Glutamatergic neuron (in vitro differentiated cells): ENCODE data around the gene TCP10L. TPM values are rescaled to one million over a fixed set of nuclear protein-coding genes. Genes with fewer than 3 reads are reported as not detected.

ENCODE experiments used
- DNase-seq: peaks from one replicate; pipeline ENCODE4 v3.0.0; 2022
- H3K27ac Mint-ChIP-seq: one replicate; pipeline ENCODE4 v1.8.0; 2020; ENCODE audit warnings: mild to moderate bottlenecking, mixed read lengths, inconsistent platforms; ENCODE audit not compliant: unreplicated experiment
- H3K27me3 Mint-ChIP-seq: one replicate; pipeline ENCODE4 v1.8.0; 2020; ENCODE audit warnings: mild to moderate bottlenecking, moderate library complexity, mixed read lengths, inconsistent platforms; ENCODE audit not compliant: unreplicated experiment
- H3K36me3 Mint-ChIP-seq: one replicate; pipeline ENCODE4 v1.8.0; 2020; ENCODE audit warnings: mild to moderate bottlenecking, mixed read lengths, inconsistent platforms; ENCODE audit not compliant: unreplicated experiment
- H3K4me1 Mint-ChIP-seq: one replicate; pipeline ENCODE4 v1.8.0; 2020; ENCODE audit warnings: mild to moderate bottlenecking, low read depth, mixed read lengths, inconsistent platforms; ENCODE audit not compliant: unreplicated experiment
- H3K4me3 Mint-ChIP-seq: one replicate; pipeline ENCODE4 v1.8.0; 2020; ENCODE audit warnings: mild to moderate bottlenecking, mixed read lengths, inconsistent platforms; ENCODE audit not compliant: unreplicated experiment
- H3K9me3 Mint-ChIP-seq: one replicate; pipeline ENCODE4 v1.8.0; 2020; ENCODE audit warnings: mild to moderate bottlenecking, moderate library complexity, mixed read lengths, inconsistent platforms; ENCODE audit not compliant: unreplicated experiment
- CTCF ChIP-seq: fragments of 200-600 bp; sonication (generic); IDR thresholded peaks from one replicate; pipeline ENCODE4 v1.5.0; 2021; ENCODE audit not compliant: partially characterized antibody, unreplicated experiment
- total RNA-seq: library from RNA; stranded (reverse); fragmentation: NEBNext Ultra II Directional; extraction: Animal tissue kit (Norgen Biotek cat#: 25700); gene quantifications from one replicate; pipeline ENCODE4 v1.2.1, GENCODE V29; 2021; ENCODE audit not compliant: unreplicated experiment

Gene TCP10L
- total RNA-seq, 1 donor from 2014 or later, result 31.0 TPM

GRCh38 chr21:32587651-32588050, 2.3 kb upstream of the TCP10L start:
- no peak overlapping the region for H3K27ac Mint-ChIP-seq
- H3K4me3 Mint-ChIP-seq, result no peak overlapping the region
- no peaks in the 10 kb centered on the region for H3K9me3 Mint-ChIP-seq
- peaks cover 7% of the 10 kb centered on the region for H3K4me1 Mint-ChIP-seq
- TF ChIP-seq CTCF, result no peak
- DNase-seq, result no peak
- H3K27me3 Mint-ChIP-seq, result peaks cover 3% of the 10 kb centered on the region
- H3K36me3 Mint-ChIP-seq, result no peaks in the 10 kb centered on the region

- Mint-ChIP-seq H3K27ac (no peak overlapping the region), H3K4me3 (no peak overlapping the region), H3K27me3 (peaks cover 3% of the 10 kb centered on the region), H3K36me3 (no peaks in the 10 kb centered on the region), H3K9me3 (peaks cover 4% of the 10 kb centered on the region), H3K4me1 (peaks cover 9% of the 10 kb centered on the region)
- TF ChIP-seq CTCF, result no peak
- DNase-seq, result no peak
These were observed 1.8 kb upstream of the TCP10L start for GRCh38 chr21:32587120-32587519.

GRCh38 chr21:32585970-32586369, 647 bp upstream of the TCP10L start:
- Mint-ChIP-seq H3K4me3 (no peak overlapping the region), H3K27me3 (peaks cover 3% of the 10 kb centered on the region), H3K27ac (no peak overlapping the region), H3K9me3 (peaks cover 4% of the 10 kb centered on the region), H3K36me3 (no peaks in the 10 kb centered on the region), H3K4me1 (peaks cover 5% of the 10 kb centered on the region)
- DNase-seq, result no peak
- no peak for TF ChIP-seq CTCF

- H3K27me3 Mint-ChIP-seq, result peaks cover 3% of the 10 kb centered on the region
- peaks cover 4% of the 10 kb centered on the region for H3K9me3 Mint-ChIP-seq
- DNase-seq, result no peak
- no peaks in the 10 kb centered on the region for H3K36me3 Mint-ChIP-seq
- no peak overlapping the region for H3K4me3 Mint-ChIP-seq
- H3K4me1 Mint-ChIP-seq, result peaks cover 2% of the 10 kb centered on the region
- no peak overlapping the region for H3K27ac Mint-ChIP-seq
- TF ChIP-seq CTCF, result no peak
These were observed 851 bp downstream of the TCP10L start for GRCh38 chr21:32584472-32584871.

- H3K27me3 Mint-ChIP-seq, result peaks cover 3% of the 10 kb centered on the region
- TF ChIP-seq CTCF, result no peak
- peaks cover 6% of the 10 kb centered on the region for H3K36me3 Mint-ChIP-seq
- H3K27ac Mint-ChIP-seq, result no peak overlapping the region
- DNase-seq, result no peak
- H3K4me1 Mint-ChIP-seq, result peaks cover 2% of the 10 kb centered on the region
- H3K9me3 Mint-ChIP-seq, result peaks cover 4% of the 10 kb centered on the region
- H3K4me3 Mint-ChIP-seq, result no peak overlapping the region
These were observed 3.6 kb downstream of the TCP10L start for GRCh38 chr21:32581732-32582131.
